CD14-positive monocyte (primary cell): Measurements from ENCODE around the gene CFD. TPM values are rescaled to one million over a fixed set of nuclear protein-coding genes. Genes with fewer than 3 reads are reported as not detected.
A peak's percentile ranks its signal among the peaks of the same experiment; 100 is the strongest.
"Not testable (repeated sequence)": the region's sequence is repeated elsewhere in the genome, so short reads cannot be mapped to it uniquely, and the experiment has no call there.

Source experiments
- DNase-seq, 3 donors: peaks; one replicate each; pipeline ENCODE4 v3.0.0-alpha.2; 2011 to 2022
- H2AFZ ChIP-seq: 2 replicates; pipeline ENCODE4 v1.6.0; 2012; ENCODE audit warnings: mild to moderate bottlenecking, low read depth, low read length, inconsistent platforms; ENCODE audit not compliant: insufficient read depth, poor library complexity, severe bottlenecking
- H3K27ac ChIP-seq, 2 donors: 1 replicate in 1 of 2; 2 replicates in 1 of 2; pipeline ENCODE4 v1.5.1; 2012 to 2013; ENCODE audit warnings: low read length in 2 of 2, control low read depth in 1 of 2, inconsistent platforms in 1 of 2, low read depth in 1 of 2, mild to moderate bottlenecking in 1 of 2
- H3K27me3 ChIP-seq, 2 donors: one replicate each; pipeline versions ENCODE4 v1.6.0 to v1.6.1; 2011 to 2013; ENCODE audit warnings: low read length in 2 of 2; ENCODE audit not compliant: control insufficient read depth in 2 of 2, insufficient read depth in 2 of 2
- H3K36me3 ChIP-seq, 2 donors: replicated peaks in 1 of 2; 1 replicate in 1 of 2; 2 replicates in 1 of 2; pipeline versions ENCODE4 v1.5.1 to v1.6.1; 2012 to 2013; ENCODE audit warnings: low read length in 2 of 2, control low read depth in 1 of 2, inconsistent platforms in 1 of 2, mild to moderate bottlenecking in 1 of 2; ENCODE audit not compliant: insufficient read depth in 2 of 2, control insufficient read depth in 1 of 2
- H3K4me1 ChIP-seq, 2 donors: 1 replicate in 1 of 2; 2 replicates in 1 of 2; pipeline versions ENCODE4 v1.5.1 to v1.6.1; 2012 to 2013; ENCODE audit warnings: low read length in 2 of 2, control low read depth in 1 of 2, inconsistent platforms in 1 of 2, mild to moderate bottlenecking in 1 of 2, moderate library complexity in 1 of 2; ENCODE audit not compliant: insufficient read depth in 2 of 2, control insufficient read depth in 1 of 2
- H3K4me2 ChIP-seq: replicated peaks from 2 replicates; pipeline ENCODE3; 2012; ENCODE audit warnings: low read length, moderate library complexity, mild to moderate bottlenecking; ENCODE audit not compliant: poor library complexity, severe bottlenecking; ENCODE audit errors: extremely low read depth
- H3K4me3 ChIP-seq, 3 experiments: fragments of 200-600 bp in 1 of 3; sonication (generic) in 1 of 3; replicated peaks in 1 of 3; 1 replicate in 2 of 3; 2 replicates in 1 of 3; pipeline ENCODE4 v1.5.1; 2011 to 2013; ENCODE audit warnings: low read length in 3 of 3, mild to moderate bottlenecking in 3 of 3, control low read depth in 2 of 3, low read depth in 2 of 3, inconsistent platforms in 1 of 3, moderate library complexity in 1 of 3
- H3K79me2 ChIP-seq: 2 replicates; pipeline ENCODE4 v1.6.0; 2012; ENCODE audit warnings: mild to moderate bottlenecking, control low read depth, inconsistent platforms, low read length, moderate library complexity; ENCODE audit not compliant: insufficient read depth
- H3K9ac ChIP-seq: 2 replicates; pipeline ENCODE4 v1.6.0; 2017; ENCODE audit warnings: low read length, mild to moderate bottlenecking; ENCODE audit not compliant: insufficient read depth, poor library complexity, severe bottlenecking
- H3K9me3 ChIP-seq, 2 donors: replicated peaks in 1 of 2; 1 replicate in 1 of 2; 2 replicates in 1 of 2; pipeline versions ENCODE4 v1.5.1 to v1.6.1; 2012 to 2013; ENCODE audit warnings: low read length in 2 of 2, control low read depth in 1 of 2; ENCODE audit not compliant: control insufficient read depth in 1 of 2, insufficient read depth in 1 of 2
- H4K20me1 ChIP-seq: 2 replicates; pipeline ENCODE4 v1.6.0; 2012; ENCODE audit warnings: mild to moderate bottlenecking, low read length, control low read depth, moderate library complexity; ENCODE audit not compliant: insufficient read depth
- H3K27ac Mint-ChIP-seq, 7 donors: one replicate each; pipeline ENCODE4 v1.8.0; 2020; ENCODE audit warnings: mild to moderate bottlenecking in 7 of 7, mixed read lengths in 7 of 7, moderate library complexity in 6 of 7, inconsistent platforms in 2 of 7
- H3K27me3 Mint-ChIP-seq, 3 donors: one replicate each; pipeline ENCODE4 v1.8.0; 2021 to 2022; ENCODE audit warnings: low read depth in 3 of 3, mild to moderate bottlenecking in 3 of 3, mixed read lengths in 3 of 3, moderate library complexity in 3 of 3, inconsistent platforms in 1 of 3
- H3K36me3 Mint-ChIP-seq, 2 donors: one replicate each; pipeline ENCODE4 v1.8.0; 2020; ENCODE audit warnings: mixed read lengths in 2 of 2, inconsistent platforms in 1 of 2, mild to moderate bottlenecking in 1 of 2
- H3K4me1 Mint-ChIP-seq: one replicate; pipeline ENCODE4 v1.8.0; 2020; ENCODE audit warnings: mild to moderate bottlenecking, mixed read lengths
- H3K4me3 Mint-ChIP-seq, 2 donors: one replicate each; pipeline ENCODE4 v1.8.0; 2020; ENCODE audit warnings: mild to moderate bottlenecking in 2 of 2, mixed read lengths in 2 of 2, moderate library complexity in 1 of 2
- H3K9me3 Mint-ChIP-seq, 7 donors: one replicate each; pipeline ENCODE4 v1.8.0; 2020 to 2022; ENCODE audit warnings: mixed read lengths in 7 of 7, mild to moderate bottlenecking in 6 of 7, moderate library complexity in 6 of 7, inconsistent platforms in 2 of 7
- CTCF ChIP-seq: fragments of 200-600 bp; IDR thresholded peaks from one replicate; pipeline ENCODE4 v1.8.0; 2022; ENCODE audit warnings: antibody characterized with exemption, mild to moderate bottlenecking
- WGBS: methylation state at CpG from one replicate; pipeline ENCODE4 v1.1.5; 2013; ENCODE audit warnings: missing lambda C conversion rate; ENCODE audit not compliant: insufficient coverage; 5-methylcytosine and 5-hydroxymethylcytosine counted together
- intact Hi-C, 2 donors: fragments of 100-400 bp; cut with micrococcal nuclease; formaldehyde crosslinking; loops; one replicate each; pipeline versions ENCODE4 v1.15.0 to v1.15.1; 2023
- polyA plus RNA-seq, 3 donors: library from polyadenylated mRNA; depleted of rRNA in 1 of 3; unstranded in 2 of 3; stranded (reverse) in 1 of 3; fragments of 300-500 nt in 2 of 3; fragments of >200 nt in 1 of 3; fragmentation: Illumina TruSeq in 2 of 3; gene quantifications; 1 replicate in 2 of 3; 2 replicates in 1 of 3; pipeline ENCODE4 v1.2.3, GENCODE V29; 2012 to 2021

CFD gene
- polyA plus RNA-seq, 3 donors: 272 to 862 (median 654) TPM

- H3K4me3 ChIP-seq, H3K27me3 ChIP-seq, H3K9ac ChIP-seq, H3K9me3 Mint-ChIP-seq, H2AFZ ChIP-seq, H3K4me3 Mint-ChIP-seq, H3K27me3 Mint-ChIP-seq, H3K27ac ChIP-seq, intact Hi-C loops, H3K4me2 ChIP-seq, H3K4me1 ChIP-seq, H4K20me1 ChIP-seq, H3K4me1 Mint-ChIP-seq, H3K79me2 ChIP-seq, H3K9me3 ChIP-seq, DNase-seq: not testable (repeated sequence)
- peaks cover 39 to 48% of the 10 kb centered on the region in 2 donors for H3K36me3 ChIP-seq
- WGBS: 92% methylated on average over 15 of the region's 24 CpGs
- H3K27ac Mint-ChIP-seq: peak overlapping the region in 1 of 7 donors; percentile 16
- peaks cover 49 to 89% of the 10 kb centered on the region in 2 donors for H3K36me3 Mint-ChIP-seq
These were observed 19.5 kb downstream of the CFD start for GRCh38 chr19:878751-879561.

GRCh38 chr19:879711-880438, 20.4 kb downstream of the CFD start:
- Mint-ChIP-seq H3K9me3 (peaks cover 0 to 3% (median 0%) of the 10 kb centered on the region in 7 donors), H3K27me3 (no peaks in the 10 kb centered on the region), H3K27ac (no peak overlapping the region), H3K4me1 (no peaks in the 10 kb centered on the region), H3K36me3 (peaks cover 55 to 88% of the 10 kb centered on the region in 2 donors), H3K4me3 (no peak overlapping the region)
- 92% methylated on average over 37 of the region's 37 CpGs for WGBS
- Histone ChIP-seq H3K9ac (no peak overlapping the region), H3K4me3 (no peak overlapping the region), H3K27ac (no peak overlapping the region), H4K20me1 (peaks cover 4% of the 10 kb centered on the region), H3K79me2 (no peaks in the 10 kb centered on the region), H3K4me1 (no peaks in the 10 kb centered on the region), H2AFZ (no peak overlapping the region), H3K36me3 (peaks cover 45 to 52% of the 10 kb centered on the region in 2 donors), H3K27me3 (no peaks in the 10 kb centered on the region), H3K4me2 (no peak overlapping the region), H3K9me3 (no peaks in the 10 kb centered on the region)
- no peak for TF ChIP-seq CTCF
- DNase-seq: no peak
- intact Hi-C loops: no loop called here
